SK-N-SH treated with all-trans-retinoic acid at 6 μM for 48 hours (cell line): ENCODE results near the gene ZNF358.

Experiments used
- ATAC-seq: fragments of 200-7000 bp; cut with Tn5 transposase; 3 replicates; pipeline ENCODE4 v1.9.1; 2020; ENCODE audit warnings: mild to moderate bottlenecking, moderate library complexity
- ARNTL ChIP-seq: fragments of 450-650 bp; formaldehyde crosslinking; IDR thresholded peaks from 2 replicates; pipeline ENCODE4 v1.5.0; 2020; ENCODE audit warnings: low read depth, mild to moderate bottlenecking, moderate library complexity, borderline replicate concordance
- BACH2 ChIP-seq: fragments of 250-450 bp; sonication (Bioruptor Pico); IDR thresholded peaks from 2 replicates; pipeline ENCODE4 v1.9.0; 2021; ENCODE audit warnings: mild to moderate bottlenecking, borderline replicate concordance
- CREB5 ChIP-seq: fragments of 250-450 bp; sonication (Bioruptor Pico); IDR thresholded peaks from 2 replicates; pipeline ENCODE4 v1.5.1; 2020; ENCODE audit warnings: low read depth, mild to moderate bottlenecking, moderate library complexity
- CSDC2 ChIP-seq: fragments of 250-450 bp; sonication (Bioruptor Pico); IDR thresholded peaks from 2 replicates; pipeline ENCODE4 v1.5.0; 2020; ENCODE audit warnings: mild to moderate bottlenecking, moderate library complexity
- CSRNP3 ChIP-seq: fragments of 250-450 bp; sonication (Bioruptor Pico); IDR thresholded peaks from 2 replicates; pipeline ENCODE4 v1.5.1; 2021; ENCODE audit warnings: mild to moderate bottlenecking, moderate library complexity
- ESRRG ChIP-seq: fragments of 250-450 bp; sonication (Bioruptor Pico); IDR thresholded peaks from 2 replicates; pipeline ENCODE4 v1.6.1; 2021; ENCODE audit warnings: mild to moderate bottlenecking
- GLIS3 ChIP-seq: fragments of 250-450 bp; sonication (Bioruptor Pico); IDR thresholded peaks from 2 replicates; pipeline ENCODE4 v1.5.0; 2020; ENCODE audit warnings: mild to moderate bottlenecking, moderate library complexity
- ISL1 ChIP-seq: fragments of 250-450 bp; sonication (Bioruptor Pico); IDR thresholded peaks from 2 replicates; pipeline ENCODE4 v2.1.2; 2022; ENCODE audit warnings: mild to moderate bottlenecking, moderate library complexity
- OSR1 ChIP-seq: fragments of 250-450 bp; sonication (Bioruptor Pico); IDR thresholded peaks from 2 replicates; pipeline ENCODE4 v1.8.0; 2022; ENCODE audit warnings: moderate library complexity, mild to moderate bottlenecking, inconsistent platforms
- PATZ1 ChIP-seq: fragments of 250-450 bp; sonication (Bioruptor Pico); IDR thresholded peaks from 2 replicates; pipeline ENCODE4 v1.8.0; 2020; ENCODE audit warnings: mild to moderate bottlenecking, moderate library complexity, borderline replicate concordance
- POU6F1 ChIP-seq: fragments of 250-450 bp; sonication (Bioruptor Pico); IDR thresholded peaks from 2 replicates; pipeline ENCODE4 v1.8.0; 2021; ENCODE audit warnings: low read depth, mild to moderate bottlenecking, moderate library complexity, borderline replicate concordance
- RARB ChIP-seq: fragments of 250-450 bp; sonication (Bioruptor Pico); IDR thresholded peaks from 2 replicates; pipeline ENCODE4 v1.8.0; 2021; ENCODE audit warnings: mild to moderate bottlenecking, moderate library complexity
- SNAI2 ChIP-seq: fragments of 250-450 bp; sonication (Bioruptor Pico); IDR thresholded peaks from 2 replicates; pipeline ENCODE4 v1.5.0; 2020; ENCODE audit warnings: mild to moderate bottlenecking, moderate library complexity
- TCF4 ChIP-seq: fragments of 250-450 bp; sonication (Bioruptor Pico); IDR thresholded peaks from 2 replicates; pipeline ENCODE4 v1.8.0; 2021; ENCODE audit warnings: mild to moderate bottlenecking, moderate library complexity, borderline replicate concordance
- TOX ChIP-seq: fragments of 250-450 bp; sonication (Bioruptor Pico); IDR thresholded peaks from 2 replicates; pipeline ENCODE4 v1.8.0; 2021; ENCODE audit warnings: mild to moderate bottlenecking, moderate library complexity, borderline replicate concordance
- TSHZ2 ChIP-seq: fragments of 250-450 bp; sonication (Bioruptor Pico); IDR thresholded peaks from 2 replicates; pipeline ENCODE4 v1.5.0; 2020; ENCODE audit warnings: mild to moderate bottlenecking, moderate library complexity
- ZFP3 ChIP-seq: fragments of 250-450 bp; sonication (Bioruptor Pico); IDR thresholded peaks from 2 replicates; pipeline ENCODE4 v1.5.0; 2020; ENCODE audit warnings: mild to moderate bottlenecking, moderate library complexity
- ZFP30 ChIP-seq: fragments of 450-650 bp; formaldehyde crosslinking; IDR thresholded peaks from 2 replicates; pipeline ENCODE4 v1.5.0; 2022; ENCODE audit warnings: mild to moderate bottlenecking, moderate library complexity
- ZNF565 ChIP-seq: fragments of 450-650 bp; formaldehyde crosslinking; conservative IDR thresholded peaks from 2 replicates; pipeline ENCODE4 v1.5.0; 2020; ENCODE audit warnings: low read depth, mild to moderate bottlenecking, moderate library complexity
- ZNF70 ChIP-seq: fragments of 450-650 bp; formaldehyde crosslinking; IDR thresholded peaks from 2 replicates; pipeline ENCODE4 v1.5.0; 2020; ENCODE audit warnings: mild to moderate bottlenecking, moderate library complexity
- ZNF8 ChIP-seq: fragments of 450-650 bp; formaldehyde crosslinking; IDR thresholded peaks from 2 replicates; pipeline ENCODE4 v1.5.0; 2020; ENCODE audit warnings: mild to moderate bottlenecking, moderate library complexity

ZNF358 gene

GRCh38 chr19:7512400-7512851 is 3.5 kb upstream of the ZNF358 start:
- no peak for ATAC-seq
- TF ChIP-seq ARNTL (CRISPR knock-in tag) = no peak
- no peak for TF ChIP-seq ESRRG (CRISPR knock-in tag)
- TF ChIP-seq, all 23 proteins: peak for 0

GRCh38 chr19:7513809-7514642 is 1.9 kb upstream of the ZNF358 start:
- TF ChIP-seq OSR1 (no peak), ZNF70 (CRISPR knock-in tag) (peak; percentile 92), TCF4 (CRISPR knock-in tag) (peak; percentile 82; the same call in 1 of the 2 replicates)
- TF ChIP-seq, all 23 proteins: peak for 2
- ATAC-seq = no peak

- ATAC-seq = no peak
- no peak for TF ChIP-seq CSRNP3 (CRISPR knock-in tag)
- no peak for TF ChIP-seq TOX
- TF ChIP-seq RARB (CRISPR knock-in tag) = no peak
- no peak for TF ChIP-seq CREB5 (CRISPR knock-in tag)
- no peak for TF ChIP-seq PATZ1 (CRISPR knock-in tag)
- TF ChIP-seq ZNF8 (CRISPR knock-in tag) = no peak
- no peak for TF ChIP-seq CSDC2 (CRISPR knock-in tag)
- no peak for TF ChIP-seq POU6F1 (CRISPR knock-in tag)
- no peak for TF ChIP-seq GLIS3 (CRISPR knock-in tag)
- TF ChIP-seq SNAI2 (CRISPR knock-in tag) = no peak
- TF ChIP-seq ZFP3 (CRISPR knock-in tag) = no peak
- TF ChIP-seq ESRRG (CRISPR knock-in tag) = no peak
- TF ChIP-seq BACH2 (CRISPR knock-in tag) = no peak
- no peak for TF ChIP-seq ZNF565
Measured at GRCh38 chr19:7515110-7515644, 726 bp upstream of the ZNF358 start.

- no peak for ATAC-seq
- no peak for TF ChIP-seq GLIS3 (CRISPR knock-in tag)
- no peak for TF ChIP-seq ZFP3 (CRISPR knock-in tag)
- TF ChIP-seq, all 23 proteins: peak for 0
Measured at GRCh38 chr19:7516333-7516732, 430 bp downstream of the ZNF358 start.

GRCh38 chr19:7516878-7517277 is 975 bp downstream of the ZNF358 start:
- ATAC-seq = 0 out of 3 replicates have a peak, but pooled peaks have one; percentile 21
- TF ChIP-seq OSR1 (no peak), CREB5 (CRISPR knock-in tag) (no peak), SNAI2 (CRISPR knock-in tag) (no peak), TOX (no peak), ZNF565 (no peak), ZFP3 (CRISPR knock-in tag) (no peak), ISL1 (CRISPR knock-in tag) (no peak), ZNF8 (CRISPR knock-in tag) (no peak), CSDC2 (CRISPR knock-in tag) (no peak), ZFP30 (CRISPR knock-in tag) (no peak), ZNF70 (CRISPR knock-in tag) (no peak), ARNTL (CRISPR knock-in tag) (no peak), BACH2 (CRISPR knock-in tag) (no peak), TSHZ2 (no peak)
